ENCODE measurements around the gene COL25A1.

COL25A1 gene

DNA sequence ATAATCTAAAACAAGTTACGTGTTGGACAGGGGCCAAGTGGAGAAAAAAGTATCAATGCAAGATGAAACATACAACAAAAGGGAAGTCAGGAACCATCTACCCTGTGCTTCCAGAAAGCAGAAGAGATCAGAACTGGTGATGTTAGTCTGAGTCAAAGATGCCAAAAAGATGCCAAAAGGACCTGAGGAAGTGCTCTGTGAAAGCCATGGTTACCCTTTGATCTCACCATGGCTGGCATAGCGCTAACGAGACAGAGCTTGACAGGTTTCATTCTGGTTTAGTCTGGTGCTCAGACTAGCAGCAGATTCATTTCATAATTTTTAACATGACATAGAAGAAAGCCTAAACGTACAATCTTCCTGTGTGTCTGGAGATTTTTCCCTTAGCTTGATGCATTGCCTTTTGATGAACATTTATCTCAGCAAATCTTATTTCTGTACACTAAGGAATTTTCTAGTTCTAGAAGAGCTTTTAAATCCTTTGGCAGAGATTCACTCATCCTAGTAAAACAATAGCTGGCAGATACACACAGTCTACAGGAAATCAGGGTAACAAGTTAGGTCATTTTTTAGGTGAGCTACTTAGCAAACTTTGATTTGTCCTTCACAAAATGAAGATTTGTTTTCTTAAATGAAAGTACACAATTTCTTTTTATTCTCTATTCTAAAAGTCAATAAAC is 87.7 kb downstream of the COL25A1 start:
- DNase-seq: no peak

DNA sequence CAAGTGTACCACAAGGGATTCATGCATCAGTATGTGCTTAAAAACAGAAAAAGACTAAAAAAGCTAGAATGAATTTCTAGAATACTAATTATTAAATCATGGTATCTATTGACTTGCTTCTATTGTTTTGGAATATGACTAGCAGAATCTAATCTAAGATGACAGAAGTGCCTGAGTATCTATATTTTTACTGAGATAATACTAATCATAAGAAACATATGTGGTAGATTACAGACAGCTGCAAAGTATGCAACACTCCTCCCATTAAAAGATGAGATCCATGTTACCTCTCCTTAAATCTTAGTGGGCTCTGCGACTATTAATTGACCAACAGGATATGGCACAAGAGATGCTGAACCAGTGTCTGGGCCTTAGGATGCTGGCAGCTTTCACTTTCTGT is 89.4 kb downstream of the COL25A1 start:
- DNase-seq: no peak

DNA sequence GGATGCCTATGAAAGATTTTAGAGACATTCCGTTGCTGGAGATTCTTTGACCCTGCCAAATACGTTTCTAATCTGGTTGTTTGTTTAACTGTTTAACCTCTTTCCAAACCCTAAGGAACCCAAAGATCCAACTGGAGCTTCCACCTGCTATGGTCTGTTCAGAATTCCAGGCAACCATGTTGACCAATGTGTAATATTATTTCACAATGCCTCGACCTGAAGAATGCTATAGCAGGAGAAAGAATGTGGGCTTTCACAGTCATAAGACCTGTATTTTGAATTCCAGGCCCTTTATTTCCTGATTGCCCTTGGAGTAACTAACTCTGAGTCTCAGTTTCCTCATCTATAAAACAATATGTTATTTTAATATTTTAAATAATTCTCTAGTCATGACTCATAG is 90.8 kb downstream of the COL25A1 start:
- DNase-seq: no peak

DNA sequence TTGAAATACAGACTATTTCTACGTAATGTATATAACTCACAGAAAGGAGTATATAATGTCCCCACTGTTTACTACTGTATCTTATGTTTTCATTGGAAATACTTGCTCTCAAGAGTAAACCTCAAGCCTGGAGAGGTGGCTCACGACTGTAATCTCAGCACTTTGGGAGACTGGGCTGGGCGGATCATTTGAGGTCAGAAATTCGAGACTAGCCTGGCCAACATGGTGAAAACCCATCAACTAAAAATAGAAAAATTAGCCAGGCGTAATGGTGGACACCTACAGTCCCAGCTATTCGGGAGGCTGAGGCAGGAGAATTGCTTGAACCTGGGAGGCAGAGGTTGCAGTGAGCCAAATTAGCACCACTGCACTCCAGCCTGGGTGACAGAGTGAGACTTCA is 92.8 kb downstream of the COL25A1 start:
- DNase-seq: no peak

DNA sequence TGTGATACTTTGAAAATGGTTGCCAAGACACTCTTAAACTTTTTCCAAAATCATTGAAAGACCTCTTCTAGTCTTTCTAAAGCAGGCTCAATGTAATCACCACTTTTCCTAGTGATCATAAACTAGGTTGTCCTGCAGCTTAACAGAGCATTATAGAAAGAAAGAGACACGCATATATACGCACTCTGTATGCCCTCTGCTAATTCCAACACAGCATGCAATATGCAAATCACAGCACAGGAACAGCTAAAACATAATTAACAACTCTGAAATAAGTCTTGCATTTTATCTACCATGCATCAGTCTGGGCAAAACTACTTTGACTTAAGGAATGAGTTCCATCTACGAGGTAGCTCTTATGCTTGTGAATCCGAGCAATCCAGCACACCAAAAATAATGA is 94.6 kb downstream of the COL25A1 start:
- no peak for DNase-seq

DNA sequence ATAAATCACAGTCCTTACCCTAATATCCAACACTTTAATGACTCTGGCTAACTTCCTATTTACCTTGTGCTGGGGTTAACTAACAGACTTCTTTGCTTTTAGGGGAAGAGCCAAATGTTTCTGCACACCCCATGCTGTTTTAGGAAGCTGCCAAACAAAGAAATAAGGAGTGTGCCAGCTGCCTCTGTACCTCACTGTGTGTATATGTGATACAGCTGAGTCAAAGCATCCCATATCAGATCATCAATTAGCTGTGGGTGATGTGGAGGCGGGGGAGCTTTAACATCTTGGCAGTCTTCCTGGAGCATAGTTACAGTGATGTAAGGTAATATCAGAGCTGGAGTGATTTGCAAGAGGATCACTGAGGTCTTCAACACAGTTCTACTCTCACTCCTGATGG is 95.4 kb downstream of the COL25A1 start:
- DNase-seq: no peak

DNA sequence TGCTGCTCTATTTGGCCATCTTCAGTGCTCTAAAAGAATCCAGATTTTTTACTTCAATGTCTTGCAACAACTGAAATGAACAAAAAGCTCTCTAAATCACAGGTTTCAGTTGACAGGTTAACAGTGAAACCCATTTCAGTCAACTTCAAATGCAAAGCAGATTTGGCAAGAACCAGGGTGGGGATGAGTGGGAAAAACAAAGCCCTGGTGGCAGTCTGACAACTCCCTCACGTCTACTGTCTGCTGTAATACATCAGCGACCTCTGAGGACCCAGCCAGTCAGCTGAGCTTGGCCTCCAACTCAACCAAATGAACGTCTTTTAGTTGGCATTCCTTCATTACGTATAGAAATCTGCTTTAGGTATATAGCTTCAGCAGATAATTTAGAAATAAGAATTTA is 95.8 kb downstream of the COL25A1 start:
- no peak for DNase-seq

DNA sequence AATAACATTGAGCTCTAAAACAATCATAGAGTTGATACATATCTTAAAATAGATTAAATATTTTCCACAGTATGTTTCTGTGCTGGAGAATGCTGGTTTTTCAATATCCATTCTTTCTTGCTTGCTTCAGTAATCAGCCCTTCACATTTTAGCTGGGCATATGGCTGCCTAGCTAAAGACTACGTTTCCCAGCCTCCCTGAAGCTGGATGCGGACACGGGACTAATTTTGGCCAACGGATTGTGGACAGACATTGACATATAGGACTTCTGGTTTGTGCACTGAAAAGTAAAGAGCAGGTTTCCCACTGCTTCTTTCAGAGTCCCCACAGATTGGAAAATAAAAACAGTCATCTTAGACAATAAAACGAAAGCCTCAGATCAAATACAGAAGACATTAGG is 97.3 kb downstream of the COL25A1 start:
- DNase-seq: no peak

DNA sequence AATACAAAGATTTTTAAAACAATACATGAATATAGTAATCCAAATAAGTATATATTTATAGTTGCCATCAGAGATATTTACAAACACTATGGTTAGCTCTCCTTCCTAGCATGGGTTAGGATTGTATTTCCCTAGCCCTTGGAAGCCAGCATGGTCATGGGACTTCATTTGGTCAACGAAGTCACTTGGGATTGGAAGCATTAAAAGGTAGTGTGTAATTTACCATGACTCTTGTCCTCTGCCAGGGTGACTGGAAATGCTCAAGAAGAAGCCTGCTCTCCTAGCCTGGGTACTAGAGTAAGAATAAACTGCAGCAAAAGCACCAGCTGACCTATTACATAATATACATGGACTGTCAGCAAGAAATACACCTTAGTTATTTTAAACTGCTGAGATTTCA is 102.9 kb downstream of the COL25A1 start:
- DNase-seq: no peak

DNA sequence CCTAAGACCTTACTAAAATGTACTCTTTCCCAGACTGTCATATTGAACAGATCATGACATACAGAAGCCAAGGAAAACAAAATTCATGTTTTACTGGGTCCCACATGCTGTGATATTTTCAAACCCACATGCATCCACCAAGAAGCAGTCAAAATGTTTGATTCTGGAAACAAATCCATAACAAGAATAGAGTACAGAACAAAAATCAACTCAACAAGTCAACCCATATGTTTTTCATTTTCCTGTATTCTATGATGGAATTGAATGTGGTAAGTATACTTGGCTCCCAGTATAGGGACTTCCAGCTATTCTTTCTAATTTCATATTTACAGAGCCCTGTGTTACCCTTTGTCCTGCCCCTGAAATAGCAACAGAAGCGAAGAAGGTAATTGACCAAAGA is 106.8 kb downstream of the COL25A1 start:
- DNase-seq: no peak

DNA sequence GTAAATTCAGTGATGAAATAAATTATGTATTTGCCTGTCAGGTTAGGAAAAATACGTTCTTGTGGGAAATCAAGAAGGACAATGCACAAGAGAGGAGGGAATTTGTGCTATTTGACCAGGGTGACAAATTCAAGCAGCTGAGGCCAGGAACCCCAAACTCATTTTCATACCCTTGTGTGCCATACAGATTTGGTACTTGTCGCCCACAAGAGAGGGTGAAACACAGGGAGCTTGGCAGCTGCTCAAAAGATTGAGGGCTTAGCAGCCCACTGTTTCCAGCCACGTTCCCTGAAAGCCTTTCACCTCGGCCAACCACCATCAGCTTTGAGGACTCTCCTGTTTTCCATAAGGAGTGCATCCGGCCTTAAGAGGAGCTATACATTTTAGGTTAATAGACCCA is 111.2 kb downstream of the COL25A1 start:
- no peak for DNase-seq

DNA sequence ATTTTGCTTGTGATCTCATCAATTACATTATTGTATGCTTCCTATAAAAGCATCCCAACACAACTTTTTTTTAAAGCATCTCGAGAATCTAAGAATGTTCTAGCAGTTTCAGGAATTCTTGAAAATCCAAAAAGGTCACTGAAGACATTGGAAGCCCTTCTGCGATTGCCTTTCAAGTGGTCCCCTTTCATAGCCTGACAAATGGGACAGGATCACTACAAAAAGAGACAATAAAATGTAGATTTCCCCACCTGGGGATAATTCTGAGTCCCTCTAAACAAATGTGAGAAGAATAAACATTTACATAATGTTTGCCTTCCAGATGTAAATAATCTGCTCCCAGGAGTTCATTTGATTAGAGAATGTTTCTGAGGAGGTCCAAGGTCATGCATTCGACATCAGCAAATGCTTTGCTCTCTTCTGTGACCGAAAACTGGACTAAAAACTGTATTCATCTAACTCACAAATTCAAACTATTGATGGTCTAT is 116.0 kb downstream of the COL25A1 start:
- no peak for DNase-seq

DNA sequence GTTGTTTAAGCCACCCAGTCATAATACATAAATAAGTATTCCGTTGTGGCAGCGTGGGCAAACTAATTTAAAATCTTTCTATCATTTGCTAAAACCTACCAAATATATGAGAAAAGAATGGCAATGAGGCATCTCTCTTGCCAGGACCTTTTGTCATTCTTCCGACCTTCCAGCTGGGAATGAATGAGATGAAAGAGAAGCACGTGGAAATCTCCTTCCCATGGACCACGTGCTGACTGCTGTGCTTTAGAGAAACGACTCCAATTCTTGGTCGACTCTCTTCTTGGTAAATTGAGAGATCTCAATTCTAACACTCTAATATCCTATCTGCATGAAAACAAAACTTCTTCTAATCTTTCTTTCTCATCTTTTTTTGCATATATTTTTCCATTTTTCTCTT is 116.5 kb downstream of the COL25A1 start:
- DNase-seq: no peak

DNA sequence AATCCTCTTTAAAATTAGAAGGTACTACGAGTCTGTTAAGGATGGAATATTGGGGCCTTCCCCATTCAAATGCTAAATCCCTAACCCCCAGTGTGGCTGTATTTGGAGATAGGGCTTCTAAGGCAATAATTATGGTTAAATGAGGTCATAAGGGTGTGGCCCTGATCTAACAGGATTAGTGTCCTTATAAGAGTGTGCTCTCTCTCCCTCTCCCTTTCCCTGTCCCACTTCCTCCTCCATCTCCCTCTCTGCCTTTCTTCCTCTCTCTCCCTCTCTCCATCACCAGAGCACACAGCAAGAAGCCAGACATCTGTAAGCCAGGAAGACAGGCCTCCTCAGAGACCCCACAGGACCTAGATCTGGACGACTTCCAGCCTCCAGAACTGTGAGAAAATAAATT is 116.9 kb downstream of the COL25A1 start:
- DNase-seq: no peak

DNA sequence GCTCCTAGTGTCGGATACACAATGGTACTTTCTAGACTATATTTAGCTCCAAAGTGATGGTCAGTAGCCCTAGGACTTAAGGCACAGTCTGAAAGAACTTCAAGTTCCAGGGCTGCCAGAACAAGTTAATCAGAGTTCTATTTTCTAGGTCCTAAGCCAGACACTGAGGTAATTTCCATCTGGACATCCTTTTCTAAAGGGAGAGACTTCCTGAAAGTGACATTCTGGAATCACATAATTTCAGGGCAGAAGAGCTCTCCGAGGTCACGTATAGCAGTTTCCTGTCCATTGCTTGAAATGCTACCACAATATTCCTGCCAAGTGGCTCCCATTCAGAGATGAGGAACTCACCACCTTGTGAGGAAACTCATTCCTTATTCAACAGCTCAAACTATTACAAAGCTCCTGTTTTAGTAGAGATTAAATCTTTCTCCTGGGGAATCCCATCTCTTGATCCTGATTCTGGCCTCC is 117.9 kb downstream of the COL25A1 start:
- no peak for DNase-seq

DNA sequence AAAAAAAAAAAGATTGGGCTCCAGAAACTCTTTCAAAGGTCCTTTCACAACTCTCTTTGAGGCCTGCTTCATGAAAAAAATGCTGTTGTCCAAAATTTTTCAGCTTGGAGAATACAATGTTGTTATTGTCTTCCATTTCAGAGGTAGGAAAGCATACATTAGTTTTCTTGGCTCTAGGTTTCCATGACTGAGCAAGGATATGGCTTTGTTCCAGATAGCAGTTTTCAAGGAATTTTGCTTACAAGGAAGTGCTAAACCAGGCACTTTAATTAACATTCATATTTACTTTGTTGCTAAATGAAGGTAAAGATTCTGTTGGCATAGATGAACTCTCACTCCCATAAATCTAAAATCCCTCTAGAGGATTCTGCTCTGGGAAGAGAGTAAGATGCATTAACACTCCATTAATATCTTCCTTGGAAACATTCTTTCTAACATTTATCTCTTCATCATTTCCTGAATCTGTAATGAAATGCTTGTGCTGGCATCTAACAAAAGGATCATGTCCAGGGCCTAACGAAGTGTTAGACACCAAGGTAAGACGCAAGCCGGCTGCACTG is 118.4 kb downstream of the COL25A1 start:
- DNase-seq: no peak

DNA sequence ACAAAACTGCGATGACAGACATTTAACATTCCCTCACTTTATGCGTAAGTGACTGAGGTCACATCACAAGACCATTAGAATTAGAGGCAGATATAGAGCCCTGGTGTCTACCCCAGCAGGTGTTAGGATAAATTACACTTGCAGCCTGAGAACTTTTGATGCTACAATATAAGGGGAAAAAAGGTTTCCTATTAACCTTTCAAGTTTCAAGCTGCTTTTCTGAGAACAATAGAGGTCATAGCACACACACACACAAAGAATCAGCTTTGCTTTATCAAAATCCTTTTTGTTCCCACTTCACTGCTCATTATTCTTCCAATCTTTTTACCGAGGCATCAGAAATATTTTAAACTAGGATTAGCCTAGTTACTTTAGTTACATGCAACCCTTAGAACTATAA is 119.8 kb downstream of the COL25A1 start:
- DNase-seq: no peak

DNA sequence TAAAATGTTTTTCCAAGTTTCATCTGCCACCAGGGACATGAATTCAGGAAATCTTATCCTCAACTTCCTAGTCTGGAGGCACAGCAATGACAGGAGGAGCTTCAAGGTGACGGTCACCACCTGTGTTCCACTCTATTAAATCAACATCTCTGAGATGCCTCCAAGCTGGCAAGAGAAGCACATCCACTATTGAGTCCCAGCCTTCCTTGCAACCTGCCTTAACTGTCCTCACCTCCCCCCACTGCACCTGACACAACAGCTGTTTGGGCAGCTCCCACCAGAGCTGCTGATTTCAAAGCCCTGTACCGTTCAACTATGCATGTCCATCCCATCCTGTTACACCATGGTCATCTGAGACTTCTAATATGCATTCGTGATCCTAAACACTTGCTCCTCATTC is 123.4 kb downstream of the COL25A1 start:
- DNase-seq: no peak

DNA sequence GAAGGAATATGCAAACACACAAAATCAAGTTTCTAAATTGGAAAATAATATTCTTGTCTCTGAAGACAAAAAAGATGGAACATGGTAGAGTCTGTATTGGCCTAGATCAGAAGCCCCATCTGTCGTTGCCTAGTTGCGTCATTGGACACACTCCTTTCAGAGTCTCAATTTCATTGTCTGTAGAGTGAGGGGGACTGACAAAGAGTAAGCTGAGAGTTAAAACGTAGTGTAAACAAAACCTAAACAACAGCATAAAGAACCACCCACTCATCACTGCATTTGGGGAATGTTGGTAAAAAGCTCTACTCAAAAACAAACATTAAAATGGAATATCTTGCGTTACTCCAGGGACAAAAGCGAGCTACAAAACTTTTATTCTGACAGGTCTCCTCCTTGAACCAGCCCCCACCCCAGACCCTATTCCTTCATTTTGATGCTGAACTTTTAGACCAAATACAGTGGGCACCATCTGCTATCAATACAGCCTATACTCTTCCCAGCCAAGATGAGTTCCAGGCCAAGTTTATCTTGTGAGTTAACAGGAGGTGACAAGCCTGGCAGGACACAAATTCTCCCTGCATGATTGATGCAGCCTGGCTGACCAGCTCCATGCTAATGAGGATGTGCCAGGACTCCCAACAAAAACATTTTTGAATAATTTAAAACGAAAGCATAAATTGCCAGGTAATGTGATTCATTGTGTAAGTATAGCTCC is 125.2 kb downstream of the COL25A1 start:
- DNase-seq: no peak

DNA sequence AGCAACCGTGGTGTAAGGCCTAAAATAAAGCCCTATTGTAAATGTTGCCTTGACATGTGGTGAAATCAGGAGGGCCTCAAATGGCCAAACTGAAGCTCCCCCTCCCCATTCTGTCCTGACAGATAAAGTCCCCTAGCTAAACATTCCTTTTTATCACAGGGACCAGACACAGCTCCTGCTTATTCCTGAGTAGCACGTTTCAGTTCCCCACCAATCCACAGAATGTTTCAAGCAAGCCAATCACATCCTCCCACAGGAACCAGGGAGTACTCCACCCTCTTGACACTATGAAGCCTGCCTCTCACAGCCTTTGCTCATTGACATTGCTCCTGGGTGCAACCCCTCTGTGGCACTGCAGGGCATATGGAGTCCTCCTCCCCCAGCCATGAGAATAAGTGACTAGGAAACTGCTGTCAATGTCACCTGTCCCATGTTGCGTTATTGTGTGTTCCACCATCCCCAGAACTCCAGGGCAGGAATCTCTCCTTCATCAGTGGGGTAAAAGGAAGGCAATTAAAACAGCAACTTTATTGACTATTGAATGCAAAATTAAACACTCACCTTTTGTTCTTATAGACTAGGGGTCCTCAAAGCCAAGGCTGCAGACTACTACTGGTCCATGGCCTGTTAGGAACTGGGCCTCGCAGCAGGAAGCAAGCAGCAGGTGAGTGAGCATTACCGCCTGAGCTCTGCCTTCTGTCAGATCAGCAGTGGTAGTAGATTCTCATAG is 128.1 kb downstream of the COL25A1 start:
- DNase-seq: no peak

DNA sequence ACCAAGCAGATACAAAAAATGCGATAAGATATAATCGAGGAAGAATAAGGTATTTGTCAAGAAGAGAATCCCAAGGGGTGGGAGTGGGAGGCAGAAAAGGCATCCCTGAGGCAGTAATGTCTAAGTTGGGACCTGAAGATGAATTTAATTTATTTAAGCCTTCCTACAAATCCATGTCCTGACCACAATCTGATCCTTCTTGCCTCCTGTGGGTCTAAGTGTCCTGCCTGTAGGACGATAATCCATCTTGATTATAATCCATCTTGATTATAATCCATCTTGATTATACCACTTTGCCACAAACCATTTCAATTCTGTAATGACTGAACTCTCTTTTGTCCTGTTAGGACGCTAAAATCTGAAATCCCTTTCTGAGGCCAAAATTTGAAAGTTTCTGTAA is 130.2 kb downstream of the COL25A1 start:
- DNase-seq: no peak

DNA sequence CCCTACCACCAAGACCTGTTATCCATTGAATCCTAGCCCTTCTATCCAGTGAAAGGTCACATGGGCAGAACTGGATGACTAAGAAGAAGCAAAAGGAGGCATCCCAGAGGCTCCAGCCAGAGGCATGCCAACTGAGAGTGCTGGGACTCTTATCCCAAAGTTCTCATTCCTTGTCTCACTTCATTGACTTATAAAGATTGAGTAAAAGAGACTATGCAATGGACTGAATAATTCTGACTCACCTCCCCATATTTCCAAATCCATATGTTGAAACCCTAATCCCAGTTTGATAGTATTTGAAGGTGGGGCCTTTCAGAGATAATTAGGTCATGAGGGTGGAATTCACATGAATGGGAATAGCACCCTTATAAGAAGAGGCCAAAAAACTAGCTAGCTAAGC is 131.4 kb downstream of the COL25A1 start:
- DNase-seq: no peak

DNA sequence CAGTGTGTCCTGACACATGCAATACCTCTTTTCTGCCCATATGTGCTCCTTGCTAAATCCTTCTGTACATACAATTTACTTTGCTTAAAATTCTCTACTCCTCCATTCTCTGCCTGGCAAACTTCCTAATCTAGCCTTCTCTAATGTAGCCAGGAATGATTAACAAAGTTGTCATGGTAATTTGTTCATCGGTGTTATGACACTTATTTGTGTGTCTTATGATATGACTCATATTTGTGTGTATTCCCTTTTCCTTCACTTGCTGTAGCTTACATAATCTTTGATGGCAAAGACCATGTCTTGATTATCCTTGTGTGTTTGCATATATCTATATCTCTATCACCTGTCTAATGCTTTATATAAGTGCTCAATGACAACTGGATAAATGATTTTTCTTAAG is 133.3 kb downstream of the COL25A1 start:
- no peak for DNase-seq

DNA sequence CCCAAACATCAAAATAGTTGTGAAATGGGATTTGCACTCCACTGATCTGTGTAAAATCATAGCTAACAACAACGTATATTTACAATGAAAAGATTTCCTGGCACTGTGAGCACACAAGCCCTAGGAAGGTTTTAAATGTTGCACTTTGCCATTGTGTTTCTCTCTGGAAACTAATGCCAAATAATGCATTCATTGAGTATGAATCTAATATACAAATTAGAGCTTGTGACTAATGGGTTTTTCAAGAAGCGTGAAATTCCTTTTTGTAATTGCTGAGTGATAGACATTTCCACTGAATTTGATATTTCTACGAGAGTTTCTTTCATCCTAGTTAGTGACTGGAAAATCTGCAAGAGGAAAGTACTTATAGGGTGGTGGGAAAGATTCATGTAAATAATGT is 135.9 kb downstream of the COL25A1 start:
- no peak for DNase-seq
